ENCODE measurements around the gene EIF3L. TPM values are rescaled to one million over a fixed set of nuclear protein-coding genes. Genes with fewer than 3 reads are reported as not detected.

Gene EIF3L
- total and polyA plus RNA-seq, 9 of the 15 experiments (the other 6 are each of a cell fraction or from before 2014, with no cell fraction given), result 257 to 699 (median 368) TPM

- TF ChIP-seq ZNF512 (tag; IDR thresholded peaks at IDR 0.05) (no peak), ZNF583 (CRISPR knock-in tag; IDR thresholded peaks at IDR 0.05) (no peak), KLF6 (CRISPR knock-in tag; IDR thresholded peaks at IDR 0.05; ENCODE audit: borderline replicate concordance) (no peak), ZNF589 (CRISPR knock-in tag; IDR thresholded peaks at IDR 0.05; ENCODE audit: low read depth) (0 out of 2 replicates have a peak, but pooled peaks have one; percentile 7), CTBP1 (IDR thresholded peaks at IDR 0.05; ENCODE audit: borderline replicate concordance) (no peak), ZSCAN29 (IDR thresholded peaks at IDR 0.05) (peak; percentile 82), ATF7 (IDR thresholded peaks at IDR 0.05) (0 out of 2 replicates have a peak, but pooled peaks have one; percentile 60), RB1 (IDR thresholded peaks at IDR 0.05; ENCODE audit: low read depth) (no peak), PATZ1 (CRISPR knock-in tag; IDR thresholded peaks at IDR 0.05; ENCODE audit: borderline replicate concordance) (no peak), ZNF277 (CRISPR knock-in tag; IDR thresholded peaks at IDR 0.05; ENCODE audit: borderline replicate concordance) (no peak), JUN (IDR thresholded peaks at IDR 0.05; ENCODE audit: borderline replicate concordance, low read depth, low read length) (no peak), JUN (CRISPR knock-in tag; IDR thresholded peaks at IDR 0.05; ENCODE audit: borderline replicate concordance) (no peak), ZNF77 (CRISPR knock-in tag; IDR thresholded peaks at IDR 0.05) (no peak), ZNF79 (CRISPR knock-in tag; IDR thresholded peaks at IDR 0.05; ENCODE audit: low read depth) (no peak; the same call in 1 of the 2 replicates), PYGO2 (tag; IDR thresholded peaks at IDR 0.05) (no peak), ZNF347 (CRISPR knock-in tag; IDR thresholded peaks at IDR 0.05; ENCODE audit: low read depth) (no peak), ZNF140 (CRISPR knock-in tag; IDR thresholded peaks at IDR 0.05) (no peak), EHMT2 (IDR thresholded peaks at IDR 0.05) (no peak), ZNF143 (CRISPR knock-in tag; IDR thresholded peaks at IDR 0.05) (no peak), YBX1 (IDR thresholded peaks at IDR 0.05) (no peak), HDAC6 (IDR thresholded peaks at IDR 0.05; ENCODE audit: low read depth, low read length) (no peak), ZKSCAN1 (IDR thresholded peaks at IDR 0.05; ENCODE audit: low read depth, low read length) (no peak), TAL1 (IDR thresholded peaks at IDR 0.05) (no peak), ZNF217 (CRISPR knock-in tag; IDR thresholded peaks at IDR 0.05) (no peak), RBFOX2 (IDR thresholded peaks at IDR 0.05; ENCODE audit: low read depth, low read length) (peak; percentile 75), CREM (IDR thresholded peaks at IDR 0.05; ENCODE audit: low read depth) (no peak), FOXA1 (IDR thresholded peaks at IDR 0.05; ENCODE audit: borderline replicate concordance) (no peak), NUFIP1 (IDR thresholded peaks at IDR 0.05; ENCODE audit: partially characterized antibody) (no peak)
These were observed 45.4 kb upstream of the EIF3L start (continued) for GRCh38 chr22:37803639-37804351.

Data from K562 (cell line).